Keratinocyte (primary cell): ENCODE results near the gene RASGEF1C. TPM values are rescaled to one million over a fixed set of nuclear protein-coding genes. Genes with fewer than 3 reads are reported as not detected.

Experiments used
- DNase-seq: peaks from one replicate; pipeline ENCODE4 v3.0.0-alpha.2; 2011; ENCODE audit warnings: low read depth, missing footprints, low spot score
- FAIRE-seq: peaks from 2 replicates; lab custom pipeline; 2011; peaks lifted over from hg19 to GRCh38; lab: Jason Lieb, UNC
- H2AFZ ChIP-seq: 2 replicates; pipeline ENCODE4 v1.6.0; 2012; ENCODE audit warnings: low read length, control low read depth, inconsistent platforms; ENCODE audit not compliant: control insufficient read depth
- H3K27ac ChIP-seq: 2 replicates; pipeline ENCODE4 v1.5.1; 2011; ENCODE audit warnings: low read length; ENCODE audit not compliant: control insufficient read depth, insufficient read depth
- H3K27me3 ChIP-seq: 3 replicates; pipeline ENCODE4 v1.6.0; 2011; ENCODE audit warnings: low read length; ENCODE audit not compliant: control insufficient read depth, insufficient read depth; ENCODE audit errors: extremely low read depth
- H3K36me3 ChIP-seq, 2 experiments: 2 replicates in 1 of 2; 3 replicates in 1 of 2; pipeline ENCODE4 v1.5.1; 2011; ENCODE audit warnings: low read length in 2 of 2, mild to moderate bottlenecking in 1 of 2; ENCODE audit not compliant: control insufficient read depth in 2 of 2, insufficient read depth in 2 of 2; ENCODE audit errors: extremely low read depth in 1 of 2
- H3K4me1 ChIP-seq: 3 replicates; pipeline ENCODE4 v1.5.1; 2011; ENCODE audit warnings: low read length; ENCODE audit not compliant: control insufficient read depth, insufficient read depth; ENCODE audit errors: extremely low read depth
- H3K4me2 ChIP-seq: 3 replicates; pipeline ENCODE4 v1.6.0; 2011; ENCODE audit warnings: low read depth, low read length; ENCODE audit not compliant: control insufficient read depth, insufficient read depth; ENCODE audit errors: extremely low read depth
- H3K4me3 ChIP-seq, 3 experiments: fragments of 200-600 bp in 1 of 3; sonication (generic) in 1 of 3; 2 replicates in 2 of 3; 3 replicates in 1 of 3; pipeline ENCODE4 v1.5.1; 2011 to 2016; ENCODE audit warnings: low read length in 3 of 3, mild to moderate bottlenecking in 3 of 3, control low read depth in 2 of 3, inconsistent platforms in 1 of 3, low read depth in 1 of 3, mixed read lengths in 1 of 3, mixed run types in 1 of 3, moderate library complexity in 1 of 3; ENCODE audit not compliant: control insufficient read depth in 2 of 3, insufficient read depth in 2 of 3; ENCODE audit errors: extremely low read depth in 1 of 3
- H3K79me2 ChIP-seq: 2 replicates; pipeline ENCODE4 v1.6.0; 2012; ENCODE audit warnings: low read length; ENCODE audit not compliant: control insufficient read depth, insufficient read depth
- H3K9ac ChIP-seq: 3 replicates; pipeline ENCODE4 v1.6.0; 2011; ENCODE audit warnings: low read length; ENCODE audit not compliant: control insufficient read depth, insufficient read depth; ENCODE audit errors: extremely low read depth
- H3K9me1 ChIP-seq: 3 replicates; pipeline ENCODE4 v1.6.0; 2011; ENCODE audit warnings: low read length; ENCODE audit not compliant: control insufficient read depth, insufficient read depth; ENCODE audit errors: extremely low read depth
- H3K9me3 ChIP-seq: 2 replicates; pipeline ENCODE4 v1.5.1; 2012; ENCODE audit warnings: low read depth, low read length; ENCODE audit not compliant: control insufficient read depth
- H4K20me1 ChIP-seq: 3 replicates; pipeline ENCODE4 v1.6.0; 2011; ENCODE audit warnings: low read length; ENCODE audit not compliant: control insufficient read depth, insufficient read depth; ENCODE audit errors: extremely low read depth
- EZH2 ChIP-seq: IDR thresholded peaks from one replicate; pipeline ENCODE4 v1.6.1; 2012; ENCODE audit warnings: inconsistent platforms, mild to moderate bottlenecking, low read length, moderate library complexity
- dilution Hi-C: fragments of 300-500 bp; cut with MboI; formaldehyde crosslinking; loops from one replicate; pipeline ENCODE4 v1.7.0; 2020; ENCODE audit warnings: low sequenced_read_pairs; ENCODE audit not compliant: extremely low pct_ligation_motif_present
- polyA plus RNA-seq, 5 experiments: library from polyadenylated mRNA; depleted of rRNA in 3 of 5; stranded (reverse) in 3 of 5; stranded (forward) in 1 of 5; unstranded in 1 of 5; fragments of >200 nt; gene quantifications; 1 replicate in 1 of 5; 2 replicates in 3 of 5; 3 replicates in 1 of 5; pipeline versions ENCODE4 v1.2.1 to v1.2.3, GENCODE V29; 2011 to 2012; ENCODE audit warnings: missing spikeins in 2 of 5, low read depth in 1 of 5, low replicate concordance in 1 of 5
- TF ChIP-seq, protein P1 (sequence below), 3 experiments: IDR thresholded peaks in 1 of 3; conservative IDR thresholded peaks in 1 of 3; optimal IDR thresholded peaks in 1 of 3; 2 replicates in 2 of 3; 3 replicates in 1 of 3; pipeline versions ENCODE3 to v1.5.1; 2011; ENCODE audit warnings: low read length in 3 of 3, mild to moderate bottlenecking in 3 of 3, moderate library complexity in 2 of 3, control low read depth in 1 of 3, inconsistent platforms in 1 of 3; ENCODE audit not compliant: insufficient read depth in 2 of 3; ENCODE audit errors: extremely low read depth in 1 of 3

RASGEF1C gene
- polyA plus RNA-seq, 1 donor (not counting 4 experiments of a cell fraction or from before 2014, with no cell fraction given) = not detected

DNA sequence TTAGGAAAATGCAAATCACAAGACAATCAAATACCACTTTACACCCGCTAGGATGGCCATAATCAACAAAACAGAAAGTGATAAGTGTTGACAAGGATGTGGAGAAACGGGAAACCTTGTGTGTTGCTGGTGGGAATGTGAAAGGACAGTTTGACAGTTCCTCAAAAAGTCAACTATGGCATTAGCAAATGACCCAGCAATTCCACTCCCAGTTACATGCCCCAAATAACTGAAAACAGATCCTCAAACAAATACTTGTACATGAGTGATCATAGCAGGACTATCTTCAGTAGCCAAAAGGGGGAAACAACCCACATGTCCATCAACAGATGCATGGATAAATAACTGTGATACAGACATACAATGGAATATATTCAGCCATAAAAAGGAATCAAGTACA is 21.2 kb downstream of the RASGEF1C start:
- no peaks in the 10 kb centered on the region for H3K27me3 ChIP-seq
- no peaks in the 10 kb centered on the region for H3K4me1 ChIP-seq
- H3K27ac ChIP-seq = no peak overlapping the region
- no peaks in the 10 kb centered on the region for H3K36me3 ChIP-seq
- no peak for TF ChIP-seq EZH2
- H3K4me3 ChIP-seq = no peak overlapping the region
- no peak for DNase-seq
- dilution Hi-C loops = no loop called here
- no peaks in the 10 kb centered on the region for H3K79me2 ChIP-seq
- no peak overlapping the region for H3K4me2 ChIP-seq
- no peak overlapping the region for H2AFZ ChIP-seq
- no peak overlapping the region for H3K9ac ChIP-seq
- H4K20me1 ChIP-seq = no peaks in the 10 kb centered on the region
- H3K9me3 ChIP-seq = no peaks in the 10 kb centered on the region
- FAIRE-seq = no peak
- H3K9me1 ChIP-seq = no peaks in the 10 kb centered on the region

DNA sequence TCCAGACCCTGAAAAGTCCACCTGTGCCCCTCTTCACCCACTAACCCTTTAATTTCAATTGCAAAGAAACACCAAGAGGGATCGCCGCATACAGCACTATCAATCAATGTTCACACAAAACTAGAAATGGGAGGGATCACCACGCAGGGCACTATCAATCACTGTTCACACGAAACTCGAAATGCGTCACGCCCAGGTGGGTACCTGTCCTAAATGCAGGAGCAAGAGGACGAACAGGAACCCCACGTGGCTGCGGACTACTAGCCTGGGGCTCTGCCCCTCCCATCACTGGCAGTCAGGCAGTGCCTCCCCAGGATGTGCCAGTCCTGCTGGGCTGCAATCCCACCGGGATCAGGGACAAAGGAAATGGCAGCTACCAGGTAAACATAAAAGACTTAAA is 28.2 kb downstream of the RASGEF1C start:
- H3K4me2 ChIP-seq = no peak overlapping the region
- DNase-seq (no peak), FAIRE-seq (no peak)
- H3K9ac ChIP-seq = no peak overlapping the region
- no peaks in the 10 kb centered on the region for H3K9me3 ChIP-seq
- H4K20me1 ChIP-seq = no peaks in the 10 kb centered on the region
- H2AFZ ChIP-seq = no peak overlapping the region
- no peaks in the 10 kb centered on the region for H3K4me1 ChIP-seq
- no peaks in the 10 kb centered on the region for H3K36me3 ChIP-seq
- H3K4me3 ChIP-seq = no peak overlapping the region
- H3K79me2 ChIP-seq = no peaks in the 10 kb centered on the region
- TF ChIP-seq, protein P1, sequence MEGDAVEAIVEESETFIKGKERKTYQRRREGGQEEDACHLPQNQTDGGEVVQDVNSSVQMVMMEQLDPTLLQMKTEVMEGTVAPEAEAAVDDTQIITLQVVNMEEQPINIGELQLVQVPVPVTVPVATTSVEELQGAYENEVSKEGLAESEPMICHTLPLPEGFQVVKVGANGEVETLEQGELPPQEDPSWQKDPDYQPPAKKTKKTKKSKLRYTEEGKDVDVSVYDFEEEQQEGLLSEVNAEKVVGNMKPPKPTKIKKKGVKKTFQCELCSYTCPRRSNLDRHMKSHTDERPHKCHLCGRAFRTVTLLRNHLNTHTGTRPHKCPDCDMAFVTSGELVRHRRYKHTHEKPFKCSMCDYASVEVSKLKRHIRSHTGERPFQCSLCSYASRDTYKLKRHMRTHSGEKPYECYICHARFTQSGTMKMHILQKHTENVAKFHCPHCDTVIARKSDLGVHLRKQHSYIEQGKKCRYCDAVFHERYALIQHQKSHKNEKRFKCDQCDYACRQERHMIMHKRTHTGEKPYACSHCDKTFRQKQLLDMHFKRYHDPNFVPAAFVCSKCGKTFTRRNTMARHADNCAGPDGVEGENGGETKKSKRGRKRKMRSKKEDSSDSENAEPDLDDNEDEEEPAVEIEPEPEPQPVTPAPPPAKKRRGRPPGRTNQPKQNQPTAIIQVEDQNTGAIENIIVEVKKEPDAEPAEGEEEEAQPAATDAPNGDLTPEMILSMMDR (optimal IDR thresholded peaks at IDR 0.05 in 1 of 3, IDR thresholded peaks at IDR 0.05 in 1 of 3, conservative IDR thresholded peaks at IDR 0.05 in 1 of 3; ENCODE audit: extremely low read depth in 1 of 3, insufficient read depth in 2 of 3, low read length in 3 of 3) = no peak
- no peak for TF ChIP-seq EZH2
- H3K27ac ChIP-seq = no peak overlapping the region
- dilution Hi-C loops = no loop called here
- H3K27me3 ChIP-seq = peaks cover 10% of the 10 kb centered on the region
- H3K9me1 ChIP-seq = no peaks in the 10 kb centered on the region

DNA sequence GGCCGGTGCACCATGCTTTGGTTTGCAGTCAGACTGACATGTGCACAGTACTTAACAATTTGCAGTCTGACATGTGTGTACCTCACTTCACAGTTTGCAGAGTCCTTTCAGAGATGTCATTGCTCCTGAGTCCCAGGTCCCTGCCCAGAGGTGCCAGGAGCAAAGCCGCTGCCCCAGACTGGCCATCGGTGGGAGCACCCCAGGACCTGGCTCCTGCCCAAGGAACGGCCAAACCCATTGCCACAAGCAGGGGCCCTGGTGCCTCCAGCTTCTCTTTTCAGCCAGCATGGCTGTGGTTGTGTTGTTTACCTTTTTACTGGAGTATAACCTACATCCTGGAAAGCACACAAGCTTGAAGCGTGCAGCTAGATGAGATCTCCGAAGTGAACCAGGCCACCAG is 28.6 kb downstream of the RASGEF1C start:
- Histone ChIP-seq H3K79me2 (no peaks in the 10 kb centered on the region), H3K4me3 (no peak overlapping the region), H3K4me2 (no peak overlapping the region), H4K20me1 (no peaks in the 10 kb centered on the region), H2AFZ (no peak overlapping the region), H3K36me3 (no peaks in the 10 kb centered on the region), H3K27ac (no peak overlapping the region), H3K9ac (no peak overlapping the region), H3K27me3 (peaks cover 10% of the 10 kb centered on the region), H3K9me3 (no peaks in the 10 kb centered on the region), H3K9me1 (no peaks in the 10 kb centered on the region), H3K4me1 (no peaks in the 10 kb centered on the region)
- no peak for TF ChIP-seq EZH2
- TF ChIP-seq, protein P1 (optimal IDR thresholded peaks at IDR 0.05 in 1 of 3, IDR thresholded peaks at IDR 0.05 in 1 of 3, conservative IDR thresholded peaks at IDR 0.05 in 1 of 3; ENCODE audit: extremely low read depth in 1 of 3, insufficient read depth in 2 of 3, low read length in 3 of 3) = no peak
- FAIRE-seq (no peak), DNase-seq (no peak)
- dilution Hi-C loops = no loop called here
